ENCODE results near the gene GJD2.

Gene GJD2

DNA sequence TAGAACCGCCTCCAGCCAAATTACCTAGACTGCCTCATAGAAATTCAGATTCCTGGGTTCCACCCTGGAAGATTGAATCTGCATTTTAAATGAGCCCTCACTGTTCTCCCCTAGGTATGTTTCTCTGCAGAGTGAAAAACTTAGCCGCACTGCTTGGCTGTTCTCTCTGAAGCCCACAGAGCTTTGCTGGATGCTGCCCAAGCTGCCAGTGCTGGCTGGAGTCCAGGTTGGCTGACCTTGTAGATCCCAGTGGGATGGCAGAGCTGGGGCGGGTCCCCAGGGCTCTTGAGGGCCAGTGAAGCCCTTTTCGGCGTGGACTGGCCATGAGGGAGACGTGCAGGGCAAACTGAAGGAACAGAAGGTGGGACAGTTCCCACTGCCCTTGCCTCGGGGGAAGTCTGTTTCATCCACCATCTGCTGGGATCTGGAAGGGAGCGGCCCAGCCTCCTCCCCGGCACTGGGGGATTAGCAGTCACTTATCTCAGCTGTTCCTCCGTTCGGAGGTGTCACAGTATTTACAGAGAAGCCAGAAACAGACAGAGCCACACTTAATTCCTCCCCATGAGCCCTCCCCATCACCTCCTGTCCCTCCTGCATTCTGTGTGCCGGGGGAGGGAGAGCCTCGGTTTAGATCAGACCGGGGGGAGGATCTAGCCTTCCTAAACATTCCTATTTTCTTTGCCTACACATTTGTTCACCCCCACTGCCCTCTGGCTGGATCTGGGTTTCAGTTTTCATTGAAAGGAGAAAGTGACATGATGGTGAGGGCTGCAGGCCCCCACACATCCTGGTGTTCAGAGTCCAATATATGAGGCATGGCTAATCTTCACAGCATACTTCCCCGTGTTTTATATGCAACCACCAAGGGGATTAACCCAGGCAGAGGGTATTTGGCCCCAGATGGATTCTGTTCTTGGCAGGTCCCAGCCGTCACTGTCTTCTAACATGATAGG lies 44.6 kb upstream of the GJD2 start:
- Histone ChIP-seq H3K4me3 (ENCODE audit: low read depth, low read length) (no peak overlapping the region), H3K4me1 (ENCODE audit: control insufficient read depth, insufficient read depth, low read length) (no peaks in the 10 kb centered on the region), H3K36me3 (ENCODE audit: control insufficient read depth in 2 of 2, insufficient read depth in 1 of 2, low read length in 2 of 2) (no peaks in the 10 kb centered on the region), H3K9me3 (ENCODE audit: control insufficient read depth, insufficient read depth, low read depth, low read length) (no peaks in the 10 kb centered on the region), H3K27ac (ENCODE audit: extremely low read depth, low read depth, low read length) (no peak overlapping the region)
- CTCF ChIA-PET, result no interaction called here
- POLR2A ChIA-PET, result no interaction called here
- TF ChIP-seq, protein P1, sequence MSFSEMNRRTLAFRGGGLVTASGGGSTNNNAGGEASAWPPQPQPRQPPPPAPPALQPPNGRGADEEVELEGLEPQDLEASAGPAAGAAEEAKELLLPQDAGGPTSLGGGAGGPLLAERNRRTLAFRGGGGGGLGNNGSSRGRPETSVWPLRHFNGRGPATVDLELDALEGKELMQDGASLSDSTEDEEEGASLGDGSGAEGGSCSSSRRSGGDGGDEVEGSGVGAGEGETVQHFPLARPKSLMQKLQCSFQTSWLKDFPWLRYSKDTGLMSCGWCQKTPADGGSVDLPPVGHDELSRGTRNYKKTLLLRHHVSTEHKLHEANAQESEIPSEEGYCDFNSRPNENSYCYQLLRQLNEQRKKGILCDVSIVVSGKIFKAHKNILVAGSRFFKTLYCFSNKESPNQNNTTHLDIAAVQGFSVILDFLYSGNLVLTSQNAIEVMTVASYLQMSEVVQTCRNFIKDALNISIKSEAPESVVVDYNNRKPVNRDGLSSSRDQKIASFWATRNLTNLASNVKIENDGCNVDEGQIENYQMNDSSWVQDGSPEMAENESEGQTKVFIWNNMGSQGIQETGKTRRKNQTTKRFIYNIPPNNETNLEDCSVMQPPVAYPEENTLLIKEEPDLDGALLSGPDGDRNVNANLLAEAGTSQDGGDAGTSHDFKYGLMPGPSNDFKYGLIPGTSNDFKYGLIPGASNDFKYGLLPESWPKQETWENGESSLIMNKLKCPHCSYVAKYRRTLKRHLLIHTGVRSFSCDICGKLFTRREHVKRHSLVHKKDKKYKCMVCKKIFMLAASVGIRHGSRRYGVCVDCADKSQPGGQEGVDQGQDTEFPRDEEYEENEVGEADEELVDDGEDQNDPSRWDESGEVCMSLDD (tag by site-specific recombination; IDR thresholded peaks at IDR 0.05), result no peak
- TF ChIP-seq ZNF549 (tag by site-specific recombination; IDR thresholded peaks at IDR 0.05) (peak; percentile 85), ZBTB17 (tag by site-specific recombination; IDR thresholded peaks at IDR 0.05) (0 out of 2 replicates have a peak, but pooled peaks have one; percentile 26), WT1 (tag by site-specific recombination; IDR thresholded peaks at IDR 0.05) (peak; percentile 70), ZNF664 (tag by site-specific recombination; IDR thresholded peaks at IDR 0.05) (no peak), ZBTB20 (tag by site-specific recombination; IDR thresholded peaks at IDR 0.05) (peak; percentile 72), ZFHX2 (tag by site-specific recombination; conservative IDR thresholded peaks at IDR 0.05) (peak; percentile 44; the same call in 1 of the 2 replicates), ZNF174 (tag by site-specific recombination; IDR thresholded peaks at IDR 0.05) (no peak), EGR2 (tag by site-specific recombination; IDR thresholded peaks at IDR 0.05; ENCODE audit: low read depth) (peak; percentile 63; the same call in 1 of the 2 replicates), ZNF335 (tag by site-specific recombination; conservative IDR thresholded peaks at IDR 0.05) (0 out of 2 replicates have a peak, but pooled peaks have one; percentile 23), ZBTB21 (tag by site-specific recombination; IDR thresholded peaks at IDR 0.05) (no peak), GLIS1 (tag by site-specific recombination; IDR thresholded peaks at IDR 0.05) (peak; percentile 56), ZNF221 (tag by site-specific recombination; IDR thresholded peaks at IDR 0.05; ENCODE audit: borderline replicate concordance) (no peak)
- TF ChIP-seq, protein P2, sequence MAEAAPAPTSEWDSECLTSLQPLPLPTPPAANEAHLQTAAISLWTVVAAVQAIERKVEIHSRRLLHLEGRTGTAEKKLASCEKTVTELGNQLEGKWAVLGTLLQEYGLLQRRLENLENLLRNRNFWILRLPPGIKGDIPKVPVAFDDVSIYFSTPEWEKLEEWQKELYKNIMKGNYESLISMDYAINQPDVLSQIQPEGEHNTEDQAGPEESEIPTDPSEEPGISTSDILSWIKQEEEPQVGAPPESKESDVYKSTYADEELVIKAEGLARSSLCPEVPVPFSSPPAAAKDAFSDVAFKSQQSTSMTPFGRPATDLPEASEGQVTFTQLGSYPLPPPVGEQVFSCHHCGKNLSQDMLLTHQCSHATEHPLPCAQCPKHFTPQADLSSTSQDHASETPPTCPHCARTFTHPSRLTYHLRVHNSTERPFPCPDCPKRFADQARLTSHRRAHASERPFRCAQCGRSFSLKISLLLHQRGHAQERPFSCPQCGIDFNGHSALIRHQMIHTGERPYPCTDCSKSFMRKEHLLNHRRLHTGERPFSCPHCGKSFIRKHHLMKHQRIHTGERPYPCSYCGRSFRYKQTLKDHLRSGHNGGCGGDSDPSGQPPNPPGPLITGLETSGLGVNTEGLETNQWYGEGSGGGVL (tag by site-specific recombination; IDR thresholded peaks at IDR 0.05), result 0 out of 2 replicates have a peak, but pooled peaks have one; percentile 39
- TF ChIP-seq, protein P3, sequence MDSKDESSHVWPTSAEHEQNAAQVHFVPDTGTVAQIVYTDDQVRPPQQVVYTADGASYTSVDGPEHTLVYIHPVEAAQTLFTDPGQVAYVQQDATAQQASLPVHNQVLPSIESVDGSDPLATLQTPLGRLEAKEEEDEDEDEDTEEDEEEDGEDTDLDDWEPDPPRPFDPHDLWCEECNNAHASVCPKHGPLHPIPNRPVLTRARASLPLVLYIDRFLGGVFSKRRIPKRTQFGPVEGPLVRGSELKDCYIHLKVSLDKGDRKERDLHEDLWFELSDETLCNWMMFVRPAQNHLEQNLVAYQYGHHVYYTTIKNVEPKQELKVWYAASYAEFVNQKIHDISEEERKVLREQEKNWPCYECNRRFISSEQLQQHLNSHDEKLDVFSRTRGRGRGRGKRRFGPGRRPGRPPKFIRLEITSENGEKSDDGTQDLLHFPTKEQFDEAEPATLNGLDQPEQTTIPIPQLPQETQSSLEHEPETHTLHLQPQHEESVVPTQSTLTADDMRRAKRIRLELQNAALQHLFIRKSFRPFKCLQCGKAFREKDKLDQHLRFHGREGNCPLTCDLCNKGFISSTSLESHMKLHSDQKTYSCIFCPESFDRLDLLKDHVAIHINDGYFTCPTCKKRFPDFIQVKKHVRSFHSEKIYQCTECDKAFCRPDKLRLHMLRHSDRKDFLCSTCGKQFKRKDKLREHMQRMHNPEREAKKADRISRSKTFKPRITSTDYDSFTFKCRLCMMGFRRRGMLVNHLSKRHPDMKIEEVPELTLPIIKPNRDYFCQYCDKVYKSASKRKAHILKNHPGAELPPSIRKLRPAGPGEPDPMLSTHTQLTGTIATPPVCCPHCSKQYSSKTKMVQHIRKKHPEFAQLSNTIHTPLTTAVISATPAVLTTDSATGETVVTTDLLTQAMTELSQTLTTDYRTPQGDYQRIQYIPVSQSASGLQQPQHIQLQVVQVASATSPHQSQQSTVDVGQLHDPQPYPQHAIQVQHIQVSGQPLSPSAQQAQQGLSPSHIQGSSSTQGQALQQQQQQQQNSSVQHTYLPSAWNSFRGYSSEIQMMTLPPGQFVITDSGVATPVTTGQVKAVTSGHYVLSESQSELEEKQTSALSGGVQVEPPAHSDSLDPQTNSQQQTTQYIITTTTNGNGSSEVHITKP (tag by site-specific recombination; IDR thresholded peaks at IDR 0.05), result peak; percentile 94
- TF ChIP-seq, protein P4, sequence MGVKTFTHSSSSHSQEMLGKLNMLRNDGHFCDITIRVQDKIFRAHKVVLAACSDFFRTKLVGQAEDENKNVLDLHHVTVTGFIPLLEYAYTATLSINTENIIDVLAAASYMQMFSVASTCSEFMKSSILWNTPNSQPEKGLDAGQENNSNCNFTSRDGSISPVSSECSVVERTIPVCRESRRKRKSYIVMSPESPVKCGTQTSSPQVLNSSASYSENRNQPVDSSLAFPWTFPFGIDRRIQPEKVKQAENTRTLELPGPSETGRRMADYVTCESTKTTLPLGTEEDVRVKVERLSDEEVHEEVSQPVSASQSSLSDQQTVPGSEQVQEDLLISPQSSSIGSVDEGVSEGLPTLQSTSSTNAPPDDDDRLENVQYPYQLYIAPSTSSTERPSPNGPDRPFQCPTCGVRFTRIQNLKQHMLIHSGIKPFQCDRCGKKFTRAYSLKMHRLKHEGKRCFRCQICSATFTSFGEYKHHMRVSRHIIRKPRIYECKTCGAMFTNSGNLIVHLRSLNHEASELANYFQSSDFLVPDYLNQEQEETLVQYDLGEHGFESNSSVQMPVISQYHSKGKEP (tag by site-specific recombination; IDR thresholded peaks at IDR 0.05), result no peak

Data from HEK293 (cell line).